Measurements from ENCODE around the gene SULF2.

DNA sequence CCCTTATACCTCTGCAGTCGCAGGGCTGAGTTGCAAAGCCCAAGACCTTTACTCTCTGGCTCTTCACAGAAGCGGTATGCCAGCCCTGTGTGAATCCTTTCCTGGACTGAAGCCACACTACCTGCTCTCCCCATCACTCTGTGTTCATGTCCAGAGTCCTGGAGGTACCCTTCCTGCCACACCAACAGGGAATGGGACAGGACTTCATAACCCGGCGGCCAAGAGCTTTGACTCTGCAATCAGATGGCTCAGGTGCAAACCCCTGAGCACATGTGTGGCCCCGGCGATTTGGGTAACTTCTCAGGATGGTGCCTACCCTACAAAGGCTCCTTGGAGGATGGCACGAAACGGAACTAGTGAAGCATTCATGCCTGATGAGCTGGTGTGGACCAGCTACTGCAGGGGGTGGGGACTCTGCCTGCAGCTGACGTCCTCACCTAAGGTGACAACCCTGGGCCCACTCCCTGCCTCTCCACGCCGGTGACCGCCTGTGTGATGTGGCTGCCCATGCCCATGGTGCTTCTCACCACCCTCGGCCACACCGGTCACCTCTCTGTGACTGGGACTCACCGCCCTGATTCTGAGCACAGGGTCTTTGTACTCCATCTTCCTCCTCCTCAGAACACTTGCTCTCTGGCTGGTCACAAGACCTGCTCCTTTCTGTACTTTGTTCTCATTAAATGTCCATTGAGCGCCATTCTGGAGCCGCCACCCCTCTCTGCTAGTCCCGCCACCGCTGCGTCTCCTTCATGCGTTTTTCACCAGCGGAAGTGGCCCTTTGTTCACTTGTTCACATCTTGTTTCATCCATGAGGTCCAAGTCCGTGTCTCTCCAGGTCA, 116.7 kb downstream of the SULF2 start:
- TF ChIP-seq, protein P1, sequence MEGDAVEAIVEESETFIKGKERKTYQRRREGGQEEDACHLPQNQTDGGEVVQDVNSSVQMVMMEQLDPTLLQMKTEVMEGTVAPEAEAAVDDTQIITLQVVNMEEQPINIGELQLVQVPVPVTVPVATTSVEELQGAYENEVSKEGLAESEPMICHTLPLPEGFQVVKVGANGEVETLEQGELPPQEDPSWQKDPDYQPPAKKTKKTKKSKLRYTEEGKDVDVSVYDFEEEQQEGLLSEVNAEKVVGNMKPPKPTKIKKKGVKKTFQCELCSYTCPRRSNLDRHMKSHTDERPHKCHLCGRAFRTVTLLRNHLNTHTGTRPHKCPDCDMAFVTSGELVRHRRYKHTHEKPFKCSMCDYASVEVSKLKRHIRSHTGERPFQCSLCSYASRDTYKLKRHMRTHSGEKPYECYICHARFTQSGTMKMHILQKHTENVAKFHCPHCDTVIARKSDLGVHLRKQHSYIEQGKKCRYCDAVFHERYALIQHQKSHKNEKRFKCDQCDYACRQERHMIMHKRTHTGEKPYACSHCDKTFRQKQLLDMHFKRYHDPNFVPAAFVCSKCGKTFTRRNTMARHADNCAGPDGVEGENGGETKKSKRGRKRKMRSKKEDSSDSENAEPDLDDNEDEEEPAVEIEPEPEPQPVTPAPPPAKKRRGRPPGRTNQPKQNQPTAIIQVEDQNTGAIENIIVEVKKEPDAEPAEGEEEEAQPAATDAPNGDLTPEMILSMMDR (IDR thresholded peaks at IDR 0.05) = no peak
- TF ChIP-seq EZH2phosphoT487 (IDR thresholded peaks at IDR 0.05) = no peak
